Right atrium auricular region (tissue), 2 donors: ENCODE measurements around the gene EYA4. TPM values are rescaled to one million over a fixed set of nuclear protein-coding genes. Genes with fewer than 3 reads are reported as not detected.

ENCODE experiments used
- DNase-seq: peaks from one replicate; pipeline ENCODE4 v3.0.0-alpha.2; 2019; ENCODE audit warnings: low spot score
- H3K27ac ChIP-seq, 2 donors: fragments of 200-600 bp; sonication (generic); 1 replicate in 1 of 2; 2 replicates in 1 of 2; pipeline ENCODE4 v1.5.1; 2016 to 2019
- H3K27me3 ChIP-seq, 2 donors: fragments of 200-600 bp; sonication (generic); one replicate each; pipeline versions ENCODE4 v1.5.1 to v1.6.0; 2017 to 2019
- H3K36me3 ChIP-seq: fragments of 200-600 bp; sonication (generic); one replicate; pipeline ENCODE4 v1.5.1; 2016
- H3K4me1 ChIP-seq, 2 donors: fragments of 200-600 bp; sonication (generic); one replicate each; pipeline versions ENCODE4 v1.5.1 to v1.6.0; 2017 to 2019
- H3K4me3 ChIP-seq, 2 donors: fragments of 200-600 bp; sonication (generic); 1 replicate in 1 of 2; 2 replicates in 1 of 2; pipeline ENCODE4 v1.5.1; 2017 to 2019; ENCODE audit warnings: mild to moderate bottlenecking in 1 of 2, moderate library complexity in 1 of 2
- H3K9me3 ChIP-seq, 2 donors: fragments of 200-600 bp; sonication (generic); one replicate each; pipeline ENCODE4 v1.5.1; 2019
- CTCF ChIP-seq, 2 donors: fragments of 200-600 bp; sonication (generic); IDR thresholded peaks; one replicate each; pipeline ENCODE4 v1.5.1; 2019; ENCODE audit warnings: antibody characterized with exemption in 2 of 2
- total RNA-seq, 2 donors: library from RNA; depleted of rRNA; stranded (reverse); fragments of >200 nt; gene quantifications; one replicate each; pipeline ENCODE4 v1.1.0, GENCODE V29; 2016

Gene EYA4
- total RNA-seq, 2 donors from 2014 or later: 16.2 to 24.2 TPM

- H3K27ac ChIP-seq: no peak overlapping the region
- H3K27me3 ChIP-seq: no peaks in the 10 kb centered on the region
- no peak overlapping the region for H3K4me3 ChIP-seq
- DNase-seq: no peak
- no peaks in the 10 kb centered on the region for H3K4me1 ChIP-seq
- H3K9me3 ChIP-seq: no peaks in the 10 kb centered on the region
- no peaks in the 10 kb centered on the region for H3K36me3 ChIP-seq
- no peak for TF ChIP-seq CTCF (IDR thresholded peaks at IDR 0.05)
Measured at GRCh38 chr6:133539502-133540259, 298.5 kb downstream of the EYA4 start.

- Histone ChIP-seq H3K27me3 (no peaks in the 10 kb centered on the region), H3K4me1 (no peaks in the 10 kb centered on the region)
- no peak for DNase-seq
Measured at GRCh38 chr6:133540361-133540760, 299.2 kb downstream of the EYA4 start.

GRCh38 chr6:133541040-133541439 lies 299.9 kb downstream of the EYA4 start:
- no peaks in the 10 kb centered on the region for H3K36me3 ChIP-seq
- no peaks in the 10 kb centered on the region for H3K4me1 ChIP-seq
- no peak for TF ChIP-seq CTCF (IDR thresholded peaks at IDR 0.05)
- H3K9me3 ChIP-seq: no peaks in the 10 kb centered on the region
- no peak overlapping the region for H3K27ac ChIP-seq
- DNase-seq: no peak
- H3K4me3 ChIP-seq: no peak overlapping the region
- no peaks in the 10 kb centered on the region for H3K27me3 ChIP-seq

More at GRCh38 chr6:133540361-133540760, 299.2 kb downstream of the EYA4 start:
- no peak overlapping the region for H3K4me3 ChIP-seq
- H3K36me3 ChIP-seq: no peaks in the 10 kb centered on the region
- no peak overlapping the region for H3K27ac ChIP-seq
- no peak for TF ChIP-seq CTCF (IDR thresholded peaks at IDR 0.05)
- no peaks in the 10 kb centered on the region for H3K9me3 ChIP-seq

GRCh38 chr6:133542056-133542821 lies 301.1 kb downstream of the EYA4 start:
- no peak overlapping the region for H3K27ac ChIP-seq

GRCh38 chr6:133544419-133544818 lies 303.3 kb downstream of the EYA4 start:
- Histone ChIP-seq H3K4me3 (no peak overlapping the region), H3K27me3 (no peaks in the 10 kb centered on the region), H3K27ac (no peak overlapping the region), H3K9me3 (no peaks in the 10 kb centered on the region), H3K4me1 (peaks cover 0 to 8% of the 10 kb centered on the region in 2 donors), H3K36me3 (no peaks in the 10 kb centered on the region)
- no peak for DNase-seq
- no peak for TF ChIP-seq CTCF (IDR thresholded peaks at IDR 0.05)

More at GRCh38 chr6:133542056-133542821, 301.1 kb downstream of the EYA4 start:
- H3K36me3 ChIP-seq: no peaks in the 10 kb centered on the region
- H3K27me3 ChIP-seq: no peaks in the 10 kb centered on the region
- TF ChIP-seq CTCF (IDR thresholded peaks at IDR 0.05): no peak
- no peak for DNase-seq
- H3K4me3 ChIP-seq: no peak overlapping the region
- no peaks in the 10 kb centered on the region for H3K4me1 ChIP-seq
- no peaks in the 10 kb centered on the region for H3K9me3 ChIP-seq
